ENCODE measurements around the gene HPD.

Gene HPD

GRCh38 chr12:121827351-121828099, 31.1 kb downstream of the HPD start:
- Histone ChIP-seq H2AFZ (ENCODE audit: low read length) (no peak overlapping the region), H3K4me2 (ENCODE audit: low read depth, low read length) (no peak overlapping the region), H3K4me3 (ENCODE audit: low read length) (no peak overlapping the region), H3K27me3 (replicated peaks; ENCODE audit: insufficient read depth, low read length) (no peaks in the 10 kb centered on the region), H3K9me3 (replicated peaks; ENCODE audit: insufficient read depth, low read length) (no peaks in the 10 kb centered on the region), H4K20me1 (ENCODE audit: insufficient read depth, low read length) (no peaks in the 10 kb centered on the region), H3K4me1 (ENCODE audit: low read length) (no peaks in the 10 kb centered on the region), H3K79me2 (ENCODE audit: low read length) (no peaks in the 10 kb centered on the region), H3K36me3 (replicated peaks; ENCODE audit: insufficient read depth, low read length) (no peaks in the 10 kb centered on the region), H3K9me2 (replicated peaks; ENCODE audit: insufficient read depth, low read length) (no peaks in the 10 kb centered on the region), H3K9ac (ENCODE audit: low read length) (no peak overlapping the region), H3F3A (ENCODE audit: insufficient read depth, low read length) (no peaks in the 10 kb centered on the region), H3K27ac (ENCODE audit: low read length) (no peak overlapping the region)
- TF ChIP-seq, protein P1, sequence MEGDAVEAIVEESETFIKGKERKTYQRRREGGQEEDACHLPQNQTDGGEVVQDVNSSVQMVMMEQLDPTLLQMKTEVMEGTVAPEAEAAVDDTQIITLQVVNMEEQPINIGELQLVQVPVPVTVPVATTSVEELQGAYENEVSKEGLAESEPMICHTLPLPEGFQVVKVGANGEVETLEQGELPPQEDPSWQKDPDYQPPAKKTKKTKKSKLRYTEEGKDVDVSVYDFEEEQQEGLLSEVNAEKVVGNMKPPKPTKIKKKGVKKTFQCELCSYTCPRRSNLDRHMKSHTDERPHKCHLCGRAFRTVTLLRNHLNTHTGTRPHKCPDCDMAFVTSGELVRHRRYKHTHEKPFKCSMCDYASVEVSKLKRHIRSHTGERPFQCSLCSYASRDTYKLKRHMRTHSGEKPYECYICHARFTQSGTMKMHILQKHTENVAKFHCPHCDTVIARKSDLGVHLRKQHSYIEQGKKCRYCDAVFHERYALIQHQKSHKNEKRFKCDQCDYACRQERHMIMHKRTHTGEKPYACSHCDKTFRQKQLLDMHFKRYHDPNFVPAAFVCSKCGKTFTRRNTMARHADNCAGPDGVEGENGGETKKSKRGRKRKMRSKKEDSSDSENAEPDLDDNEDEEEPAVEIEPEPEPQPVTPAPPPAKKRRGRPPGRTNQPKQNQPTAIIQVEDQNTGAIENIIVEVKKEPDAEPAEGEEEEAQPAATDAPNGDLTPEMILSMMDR (IDR thresholded peaks at IDR 0.05; ENCODE audit: low read length), result no peak
- TF ChIP-seq EZH2phosphoT487 (IDR thresholded peaks at IDR 0.05; ENCODE audit: low read length) (no peak), EZH2 (optimal IDR thresholded peaks at IDR 0.05; ENCODE audit: low read depth, low read length) (no peak)
- DNase-seq, result no peak

DNA sequence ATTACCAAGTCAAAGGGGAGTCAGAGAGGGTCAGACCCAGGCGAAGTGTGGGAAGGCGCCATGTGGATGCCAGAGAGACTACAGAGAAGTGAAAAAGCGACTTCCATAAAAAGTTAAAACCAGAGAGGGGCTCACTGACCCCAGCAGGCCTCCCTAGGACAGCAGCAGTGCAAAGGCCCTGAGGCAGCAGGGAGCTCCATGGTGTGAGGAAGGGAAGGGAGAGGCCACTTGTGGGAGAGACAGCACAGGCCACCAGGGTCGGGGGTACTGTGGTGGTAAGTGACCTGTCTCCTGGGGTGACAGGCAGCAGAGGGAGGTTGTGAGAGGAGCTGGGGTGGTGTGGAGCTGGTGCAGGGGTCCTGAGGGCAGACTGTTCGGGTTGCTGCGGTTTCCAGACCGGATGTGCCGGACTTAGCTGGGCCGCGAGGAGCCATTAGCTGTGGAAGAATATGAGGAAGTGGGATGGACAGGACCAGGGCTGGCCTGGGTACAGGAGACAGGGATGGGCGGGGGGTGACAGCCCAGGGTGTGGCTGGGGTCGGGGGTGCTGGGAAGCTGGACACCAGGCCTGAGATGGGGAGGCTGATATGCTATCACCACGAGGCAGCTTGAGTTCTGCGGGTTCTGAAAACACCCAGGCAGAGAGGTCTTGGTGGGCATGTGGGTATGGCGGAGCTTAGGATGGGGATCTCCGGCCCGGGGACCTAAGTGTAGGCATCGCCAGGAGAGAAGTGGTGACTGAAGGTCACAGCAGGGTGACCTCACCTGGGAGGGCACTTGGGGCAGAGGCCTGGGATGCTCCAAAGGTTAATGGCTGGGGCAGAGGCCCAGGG, 32.1 kb downstream of the HPD start:
- H4K20me1 ChIP-seq (ENCODE audit: insufficient read depth, low read length), result no peaks in the 10 kb centered on the region
- no peaks in the 10 kb centered on the region for H3F3A ChIP-seq (ENCODE audit: insufficient read depth, low read length)
- H3K9me2 ChIP-seq (replicated peaks; ENCODE audit: insufficient read depth, low read length), result no peaks in the 10 kb centered on the region
- H3K36me3 ChIP-seq (replicated peaks; ENCODE audit: insufficient read depth, low read length), result no peaks in the 10 kb centered on the region
- no peak overlapping the region for H2AFZ ChIP-seq (ENCODE audit: low read length)
- H3K9me3 ChIP-seq (replicated peaks; ENCODE audit: insufficient read depth, low read length), result no peaks in the 10 kb centered on the region
- no peak overlapping the region for H3K27ac ChIP-seq (ENCODE audit: low read length)
- no peak overlapping the region for H3K4me3 ChIP-seq (ENCODE audit: low read length)
- H3K4me1 ChIP-seq (ENCODE audit: low read length), result no peaks in the 10 kb centered on the region
- DNase-seq, result no peak
- no peak overlapping the region for H3K9ac ChIP-seq (ENCODE audit: low read length)
- H3K79me2 ChIP-seq (ENCODE audit: low read length), result no peaks in the 10 kb centered on the region
- no peak for TF ChIP-seq EZH2phosphoT487 (IDR thresholded peaks at IDR 0.05; ENCODE audit: low read length)
- no peak for TF ChIP-seq EZH2 (optimal IDR thresholded peaks at IDR 0.05; ENCODE audit: low read depth, low read length)
- TF ChIP-seq, protein P1 (IDR thresholded peaks at IDR 0.05; ENCODE audit: low read length), result no peak
- no peaks in the 10 kb centered on the region for H3K27me3 ChIP-seq (replicated peaks; ENCODE audit: insufficient read depth, low read length)
- no peak overlapping the region for H3K4me2 ChIP-seq (ENCODE audit: low read depth, low read length)

- H3K27me3 ChIP-seq (replicated peaks; ENCODE audit: insufficient read depth, low read length), result no peaks in the 10 kb centered on the region
- no peak overlapping the region for H3K9ac ChIP-seq (ENCODE audit: low read length)
- H3K79me2 ChIP-seq (ENCODE audit: low read length), result no peaks in the 10 kb centered on the region
- H3K9me3 ChIP-seq (replicated peaks; ENCODE audit: insufficient read depth, low read length), result no peaks in the 10 kb centered on the region
- H3F3A ChIP-seq (ENCODE audit: insufficient read depth, low read length), result no peaks in the 10 kb centered on the region
- H3K36me3 ChIP-seq (replicated peaks; ENCODE audit: insufficient read depth, low read length), result no peaks in the 10 kb centered on the region
- no peak for DNase-seq
- H3K27ac ChIP-seq (ENCODE audit: low read length), result no peak overlapping the region
- no peak overlapping the region for H3K4me3 ChIP-seq (ENCODE audit: low read length)
- H2AFZ ChIP-seq (ENCODE audit: low read length), result no peak overlapping the region
- no peaks in the 10 kb centered on the region for H3K4me1 ChIP-seq (ENCODE audit: low read length)
- no peaks in the 10 kb centered on the region for H3K9me2 ChIP-seq (replicated peaks; ENCODE audit: insufficient read depth, low read length)
- TF ChIP-seq, protein P1 (IDR thresholded peaks at IDR 0.05; ENCODE audit: low read length), result no peak
- TF ChIP-seq EZH2 (optimal IDR thresholded peaks at IDR 0.05; ENCODE audit: low read depth, low read length) (no peak), EZH2phosphoT487 (IDR thresholded peaks at IDR 0.05; ENCODE audit: low read length) (no peak)
- H4K20me1 ChIP-seq (ENCODE audit: insufficient read depth, low read length), result no peaks in the 10 kb centered on the region
- no peak overlapping the region for H3K4me2 ChIP-seq (ENCODE audit: low read depth, low read length)
Measured at GRCh38 chr12:121825041-121825523, 33.6 kb downstream of the HPD start.
